Right renal pelvis (tissue), 4 donors: ENCODE data around the gene TAS2R50. TPM values are rescaled to one million over a fixed set of nuclear protein-coding genes. Genes with fewer than 3 reads are reported as not detected.

ENCODE experiments used
- DNase-seq, 4 donors: peaks; one replicate each; pipeline ENCODE4 v3.0.0-alpha.2; 2013; ENCODE audit warnings: low read depth in 4 of 4, low spot score in 3 of 4, missing footprints in 1 of 4
- polyA plus RNA-seq, 4 donors: library from polyadenylated mRNA; unstranded; fragments of 120-200 nt; gene quantifications; one replicate each; pipeline ENCODE4 v1.2.1, GENCODE V29; 2013; ENCODE audit not compliant: insufficient read length in 4 of 4

Gene TAS2R50
- polyA plus RNA-seq, 4 donors = not detected

GRCh38 chr12:10956085-10956484 is 30.6 kb downstream of the TAS2R50 start:
- no peak for DNase-seq

- DNase-seq = no peak
These were observed 34.1 kb downstream of the TAS2R50 start for GRCh38 chr12:10952645-10953044.

GRCh38 chr12:10943167-10943566 is 43.5 kb downstream of the TAS2R50 start:
- no peak for DNase-seq

- peak in 1 of 4 donors; percentile 2 for DNase-seq
These were observed 44.6 kb downstream of the TAS2R50 start for GRCh38 chr12:10941916-10942607.

GRCh38 chr12:10941369-10941768 is 45.3 kb downstream of the TAS2R50 start:
- DNase-seq = no peak

GRCh38 chr12:10940389-10940788 is 46.3 kb downstream of the TAS2R50 start:
- DNase-seq = no peak

- DNase-seq = no peak
These were observed 47.5 kb downstream of the TAS2R50 start, which contains the start of gene TAS2R14 for GRCh38 chr12:10939163-10939562. Gene TAS2R14 (minus strand): TSS chr12:10939263. CDS start chr12:10939207, 56 bp downstream.

DNA sequence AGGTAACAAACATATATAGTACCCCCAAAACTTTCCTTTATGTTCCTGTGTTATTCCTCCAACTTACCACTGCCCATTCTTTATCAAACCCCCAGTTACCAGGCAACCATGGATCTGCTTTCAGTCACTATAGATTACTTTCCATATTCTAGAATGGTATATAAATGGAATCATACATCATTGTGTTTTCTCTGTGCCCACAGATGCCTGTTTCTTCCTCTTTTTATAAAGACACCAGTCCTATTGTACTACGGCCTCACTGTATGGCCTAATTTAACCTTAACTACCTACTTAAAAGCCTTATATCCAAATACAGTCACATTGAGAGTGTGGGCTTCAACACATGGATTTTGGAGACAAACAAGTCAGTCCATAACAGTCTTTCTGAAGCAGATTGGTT is 50.2 kb downstream of the TAS2R50 start:
- no peak for DNase-seq

Other genes starting within 250 kb of the TAS2R50 start
- not detected for gene TAS2R7, start 184.3 kb downstream of the TAS2R50 start, polyA plus RNA-seq
- not detected for gene TAS2R8, start 179.6 kb downstream of the TAS2R50 start, polyA plus RNA-seq
- gene TAS2R9, start 176.7 kb downstream of the TAS2R50 start, polyA plus RNA-seq = not detected
- gene TAS2R10, start 160.6 kb downstream of the TAS2R50 start, polyA plus RNA-seq = 1 to 10 TPM; 1.1 to 2.0 (median 1.4) TPM
- gene PRR4, start 137.4 kb downstream of the TAS2R50 start, polyA plus RNA-seq = 1 to 10 TPM; 6.5 to 8.1 (median 7.1) TPM
- gene PRH1, start 102.7 kb downstream of the TAS2R50 start, polyA plus RNA-seq = 10 to 100 TPM in 3 of 4 donors, 1 to 10 TPM in 1; 8.5 to 15.3 (median 14.6) TPM
- under 1 TPM in 1 of 4 donors, not detected in 3; 0.08 TPM for gene TAS2R13, start 77.3 kb downstream of the TAS2R50 start, polyA plus RNA-seq
- under 1 TPM in 3 of 4 donors, not detected in 1; 0.23 to 0.41 (median 0.31) TPM for gene PRH2, start 57.7 kb downstream of the TAS2R50 start, polyA plus RNA-seq
- 1 to 10 TPM; 2.6 to 3.8 (median 3.3) TPM for gene TAS2R14, start 47.6 kb downstream of the TAS2R50 start, polyA plus RNA-seq
- gene TAS2R20, start 11.4 kb upstream of the TAS2R50 start, polyA plus RNA-seq = 1 to 10 TPM in 3 of 4 donors, under 1 TPM in 1; 0.98 to 2.0 (median 1.1) TPM
- 1 to 10 TPM in 2 of 4 donors, under 1 TPM in 2; 0.79 to 1.5 (median 1.2) TPM for gene TAS2R19, start 35.7 kb upstream of the TAS2R50 start, polyA plus RNA-seq
- gene TAS2R31, start 44.5 kb upstream of the TAS2R50 start, polyA plus RNA-seq = 1 to 10 TPM in 2 of 4 donors, under 1 TPM in 2; 0.65 to 1.9 (median 0.92) TPM
- under 1 TPM in 2 of 4 donors, not detected in 2; 0.09 to 0.22 TPM for gene TAS2R46, start 75.4 kb upstream of the TAS2R50 start, polyA plus RNA-seq
- gene TAS2R43, start 105.4 kb upstream of the TAS2R50 start, polyA plus RNA-seq = under 1 TPM; 0.16 to 0.62 (median 0.40) TPM
- under 1 TPM in 1 of 4 donors, not detected in 3; 0.16 TPM for gene TAS2R30, start 147.7 kb upstream of the TAS2R50 start, polyA plus RNA-seq
- 10 to 100 TPM; 17.0 to 20.7 (median 19.5) TPM for gene SMIM10L1, start 184.3 kb upstream of the TAS2R50 start, polyA plus RNA-seq
- not detected for gene TAS2R42, start 200.0 kb upstream of the TAS2R50 start, polyA plus RNA-seq